GM19395 (cell line): ENCODE results near the gene MBD2.

ENCODE experiments used
- ATAC-seq: cut with Tn5 transposase; IDR thresholded peaks from one replicate; pipeline ENCODE4 v1.9.1; 2021; ENCODE audit warnings: mild to moderate bottlenecking, moderate library complexity; ENCODE audit not compliant: unreplicated experiment

The MBD2 gene

GRCh38 chr18:54203914-54204313 is 20.6 kb downstream of the MBD2 start:
- ATAC-seq: no peak

DNA sequence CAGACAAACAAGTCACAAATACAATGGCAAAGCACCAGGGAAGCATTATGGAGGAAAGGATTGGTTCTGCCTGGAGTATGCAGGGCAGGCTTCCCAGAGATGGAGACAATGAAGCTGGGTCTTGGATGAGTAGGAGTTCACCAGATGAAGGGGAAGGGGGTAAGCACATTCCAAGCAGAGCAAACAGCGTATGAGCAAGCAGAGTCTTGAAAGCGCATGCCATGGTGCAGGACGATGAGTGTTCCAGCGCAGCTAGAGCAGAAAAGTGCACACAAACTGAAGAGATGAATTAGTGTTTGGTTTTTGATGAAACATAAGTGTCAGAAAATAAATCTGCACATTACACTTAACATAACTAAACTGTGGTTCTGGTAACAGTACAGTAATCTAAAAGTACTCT is 21.6 kb downstream of the MBD2 start:
- no peak for ATAC-seq

GRCh38 chr18:54197747-54198411 is 26.6 kb downstream of the MBD2 start:
- no peak for ATAC-seq

DNA sequence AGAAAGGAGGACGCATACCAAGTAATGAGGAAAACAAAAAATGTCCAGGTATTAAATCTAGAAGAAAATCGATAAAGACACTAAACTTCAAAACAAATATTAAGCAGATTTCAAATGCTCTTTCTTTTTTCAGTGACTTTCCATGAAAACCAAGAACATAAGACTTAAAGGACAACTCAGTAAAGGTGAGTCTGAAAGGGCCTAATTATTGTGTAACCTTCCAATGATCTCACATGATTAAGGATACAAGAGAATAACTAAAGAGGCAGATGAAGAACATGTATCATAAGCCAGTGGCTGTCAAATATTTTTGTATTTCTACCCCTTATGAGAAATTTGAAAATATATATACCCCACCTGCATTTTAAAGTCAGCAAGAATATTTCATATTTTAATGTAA is 30.7 kb downstream of the MBD2 start:
- ATAC-seq: no peak

DNA sequence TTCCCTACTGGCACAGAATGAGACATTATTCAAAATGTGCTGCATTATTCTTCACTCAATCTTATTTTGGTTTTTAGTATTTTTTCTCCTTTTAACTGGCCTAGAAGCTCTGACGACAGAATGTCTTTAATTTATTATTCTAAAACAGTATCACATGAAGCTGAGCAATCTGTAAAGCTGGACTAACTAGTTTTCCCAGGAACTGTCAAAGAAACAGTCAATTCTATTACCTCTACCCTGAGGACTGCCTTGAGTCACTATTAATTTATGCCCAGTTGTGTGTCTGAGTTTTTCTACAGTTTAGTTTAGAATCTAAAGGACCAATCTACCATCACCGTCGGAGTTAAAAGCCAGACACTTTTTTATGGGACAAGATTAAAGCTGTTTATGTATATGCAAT is 31.6 kb downstream of the MBD2 start:
- ATAC-seq: no peak

DNA sequence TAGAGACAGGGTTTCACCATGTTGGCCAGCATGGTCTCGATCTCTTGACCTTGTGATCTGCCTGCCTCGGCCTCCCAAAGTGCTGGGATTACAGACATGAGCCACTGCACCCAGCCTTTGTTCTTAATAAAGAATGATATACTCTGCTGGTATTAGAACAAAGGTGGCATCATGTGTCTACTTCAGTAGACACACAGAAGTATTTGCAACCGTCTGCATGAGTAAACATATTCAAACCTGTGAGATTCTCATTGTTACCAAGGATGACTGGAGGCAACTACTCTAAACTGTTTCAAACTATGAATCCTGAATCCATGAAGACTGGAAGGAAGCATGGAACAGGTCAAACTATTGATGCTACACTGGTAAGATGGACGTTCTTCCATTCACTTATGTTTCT is 32.1 kb downstream of the MBD2 start:
- no peak for ATAC-seq

- ATAC-seq: no peak
Measured at GRCh38 chr18:54191352-54191751, 33.1 kb downstream of the MBD2 start.

DNA sequence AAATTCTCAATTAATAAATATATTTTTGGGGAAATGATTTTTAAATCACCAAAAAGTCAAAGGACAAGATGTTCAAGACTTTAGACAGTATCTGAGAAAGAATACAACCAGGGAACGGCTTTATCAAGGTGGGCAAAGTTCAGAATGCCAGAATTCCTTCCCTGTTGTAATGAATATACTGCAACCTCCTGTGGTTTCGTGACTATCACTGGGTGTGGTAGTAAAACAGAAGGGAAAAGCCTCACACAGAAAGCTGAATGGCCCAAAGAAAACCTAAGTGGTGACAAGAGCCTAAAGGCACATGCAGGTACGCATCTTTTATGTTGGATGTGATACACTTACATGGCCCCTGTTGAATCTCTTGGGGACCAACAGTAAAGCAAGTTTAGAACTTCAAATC is 37.1 kb downstream of the MBD2 start:
- ATAC-seq: no peak

GRCh38 chr18:54184836-54185235 is 39.6 kb downstream of the MBD2 start:
- ATAC-seq: no peak

DNA sequence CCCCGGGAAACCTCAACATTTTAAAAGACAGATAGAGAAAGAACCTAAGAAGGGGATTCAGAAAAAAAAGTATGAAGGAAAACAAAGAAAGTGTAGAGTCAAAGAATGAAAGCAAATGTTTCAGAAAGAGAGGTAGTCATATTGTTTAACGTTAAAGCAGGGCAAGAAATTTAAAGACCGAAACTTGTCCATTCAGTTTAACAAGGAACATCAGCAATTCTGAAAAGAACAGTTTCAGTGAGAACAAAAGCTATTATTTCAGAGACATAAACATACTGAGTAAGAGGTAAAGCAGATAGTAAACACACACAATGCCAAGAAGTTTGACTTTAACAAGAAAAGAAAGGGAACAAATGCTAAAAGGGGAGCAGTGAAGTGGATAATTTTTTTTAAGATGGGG is 41.1 kb downstream of the MBD2 start:
- no peak for ATAC-seq

GRCh38 chr18:54181856-54182602 is 42.4 kb downstream of the MBD2 start:
- peak; percentile 67 for ATAC-seq

- peak; percentile 73 for ATAC-seq
Measured at GRCh38 chr18:54173980-54174630, 50.4 kb downstream of the MBD2 start.

DNA sequence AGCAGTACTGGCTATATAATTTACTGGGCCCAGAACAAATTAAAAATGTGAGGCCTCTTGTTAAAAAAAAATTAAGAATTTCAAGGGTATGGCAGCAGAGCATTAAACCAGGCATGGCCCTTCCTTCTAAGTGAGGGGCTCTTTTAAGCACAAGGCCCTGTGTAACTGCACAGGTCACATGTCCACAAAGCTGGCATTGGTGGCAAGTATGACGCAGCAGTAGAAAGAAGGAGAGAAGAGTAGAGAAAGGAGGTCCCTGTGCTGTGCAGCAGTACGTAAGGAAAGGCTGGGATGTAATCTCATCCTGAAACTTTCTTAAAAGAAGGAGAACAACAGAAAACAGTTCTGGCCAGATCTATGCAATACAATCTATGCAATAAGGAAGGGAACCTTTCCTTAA is 51.2 kb downstream of the MBD2 start:
- no peak for ATAC-seq

- no peak for ATAC-seq
Measured at GRCh38 chr18:54169431-54170403, 54.8 kb downstream of the MBD2 start.

DNA sequence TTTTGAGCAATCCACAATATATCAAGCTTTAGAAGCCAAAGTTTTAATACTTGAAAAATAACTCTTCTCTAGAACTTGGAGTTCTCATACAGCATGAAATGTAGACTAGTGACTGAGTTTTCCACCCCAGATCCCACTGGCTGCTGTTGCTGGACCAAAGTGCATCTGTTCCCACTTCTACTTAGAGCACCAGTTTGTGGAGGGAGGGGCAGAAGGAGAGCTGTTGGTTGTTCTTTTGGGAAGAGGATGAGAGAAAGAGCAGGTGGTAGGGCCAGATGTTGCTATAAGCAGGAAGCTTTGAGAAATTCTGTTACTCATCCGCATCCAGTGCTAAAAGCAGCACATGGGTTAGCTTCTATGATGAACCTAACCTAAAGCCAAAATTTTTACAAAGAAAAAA is 59.0 kb downstream of the MBD2 start:
- ATAC-seq: no peak

DNA sequence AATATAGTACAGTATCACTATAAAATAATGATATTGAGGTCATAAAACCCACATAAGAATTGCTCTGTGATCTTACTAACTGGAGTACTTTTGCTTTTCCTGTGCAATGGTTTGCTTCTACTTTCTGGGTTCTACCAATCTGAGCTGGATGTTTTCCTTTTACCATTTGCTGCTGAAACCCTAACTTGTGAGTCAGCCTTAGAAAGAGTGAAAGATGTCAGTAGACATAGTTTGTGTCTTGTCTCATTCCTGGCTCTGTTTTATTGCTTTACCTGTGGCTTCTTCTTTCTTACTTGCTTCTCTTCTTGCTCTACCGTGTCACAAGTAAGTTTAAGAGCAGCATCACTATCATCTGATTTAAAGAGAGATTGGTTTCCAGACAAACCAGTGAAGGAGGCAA is 61.0 kb downstream of the MBD2 start:
- no peak for ATAC-seq

- ATAC-seq: no peak
Measured at GRCh38 chr18:54162431-54162830, 62.0 kb downstream of the MBD2 start.

- no peak for ATAC-seq
Measured at GRCh38 chr18:54161267-54161666, 63.2 kb downstream of the MBD2 start.

DNA sequence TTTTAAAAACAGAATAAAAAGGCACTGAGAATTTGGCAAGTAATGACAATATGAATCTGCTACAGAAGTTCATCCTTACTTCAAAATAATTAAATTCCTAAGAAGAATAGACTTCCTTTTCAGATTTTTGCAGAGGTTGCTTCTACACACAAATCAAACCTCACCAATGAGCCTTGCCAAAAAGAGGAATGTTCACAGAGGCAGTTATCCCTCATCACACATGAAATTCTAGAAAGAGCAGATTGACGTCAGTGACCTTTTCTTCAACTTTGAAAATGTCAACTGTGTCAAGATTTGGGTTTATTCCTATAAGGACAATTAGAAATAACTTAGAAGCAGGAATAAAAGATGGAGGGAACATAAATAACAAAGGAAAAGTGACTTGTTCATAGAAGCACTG is 64.6 kb downstream of the MBD2 start:
- no peak for ATAC-seq

DNA sequence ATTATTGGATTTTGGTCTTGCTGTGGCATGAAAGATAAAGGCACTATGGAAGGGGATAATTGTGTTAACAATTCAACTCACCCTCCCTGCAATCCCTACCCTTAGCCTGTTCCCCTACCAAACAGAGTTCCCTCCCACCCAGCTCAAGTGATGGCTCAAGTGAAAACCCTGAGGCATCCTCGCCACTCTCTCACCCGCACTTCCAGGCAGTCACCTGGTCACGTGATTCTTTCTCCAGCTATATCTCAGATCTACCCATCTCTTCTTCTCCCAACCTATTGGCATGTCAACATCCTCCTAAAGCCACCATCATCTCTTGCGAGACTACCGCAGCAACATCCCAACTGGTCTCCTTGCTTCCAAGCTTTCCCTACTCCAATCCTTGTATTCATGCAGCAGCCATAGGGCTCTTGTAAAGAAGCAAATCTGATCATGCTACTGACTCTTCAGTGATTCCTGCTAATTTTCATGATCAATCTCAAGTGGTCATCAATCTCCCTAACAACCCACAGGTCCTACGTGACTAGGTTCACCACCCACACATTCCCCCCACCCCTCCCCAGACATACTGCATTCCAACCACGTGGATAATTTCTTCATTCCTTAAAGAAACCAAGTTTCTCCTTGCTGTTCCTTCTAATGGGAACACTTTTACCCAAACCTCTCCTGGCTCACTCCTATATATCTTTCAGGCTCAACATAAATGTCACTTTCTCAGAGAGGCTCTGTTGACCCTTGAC is 66.7 kb downstream of the MBD2 start:
- no peak for ATAC-seq
